ENCODE measurements around the gene CYS1.
"Not testable (repeated sequence)": the region's sequence is repeated elsewhere in the genome, so short reads cannot be mapped to it uniquely, and the experiment has no call there.

Gene CYS1

DNA sequence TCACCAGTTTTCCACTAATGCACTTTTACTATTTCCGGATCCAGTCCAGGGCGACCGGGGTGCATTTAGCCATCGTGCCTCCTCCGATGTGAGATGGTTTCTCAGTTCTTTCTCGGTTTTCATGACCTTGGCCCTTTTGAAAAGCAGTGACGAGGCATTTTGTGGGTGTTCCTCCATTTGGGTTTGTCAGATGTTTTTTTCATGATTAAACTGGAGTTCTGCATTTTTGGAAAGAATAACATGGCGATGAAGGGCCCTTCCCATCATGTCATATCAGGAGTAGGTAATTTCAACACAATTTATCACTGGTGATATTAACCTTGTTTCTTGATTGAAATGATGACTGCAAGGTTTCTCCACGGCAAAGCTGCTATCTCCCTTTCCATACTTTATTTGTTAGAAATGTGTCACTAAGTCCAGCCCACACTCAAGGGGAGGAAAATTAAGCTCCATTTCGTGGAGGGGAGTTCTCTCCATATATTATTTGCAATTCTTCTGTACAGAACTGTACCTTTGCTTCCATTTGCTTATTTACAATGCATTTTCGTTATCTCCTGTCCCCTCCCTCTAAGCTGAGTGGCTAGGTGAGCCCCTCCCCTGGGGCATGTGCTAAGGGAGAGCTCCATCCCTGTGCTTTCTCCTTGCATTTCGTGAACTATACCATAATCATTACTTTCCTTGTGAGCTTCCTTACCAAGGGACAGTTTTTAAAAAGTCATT lies 45.7 kb downstream of the CYS1 start:
- TF ChIP-seq, protein P1, sequence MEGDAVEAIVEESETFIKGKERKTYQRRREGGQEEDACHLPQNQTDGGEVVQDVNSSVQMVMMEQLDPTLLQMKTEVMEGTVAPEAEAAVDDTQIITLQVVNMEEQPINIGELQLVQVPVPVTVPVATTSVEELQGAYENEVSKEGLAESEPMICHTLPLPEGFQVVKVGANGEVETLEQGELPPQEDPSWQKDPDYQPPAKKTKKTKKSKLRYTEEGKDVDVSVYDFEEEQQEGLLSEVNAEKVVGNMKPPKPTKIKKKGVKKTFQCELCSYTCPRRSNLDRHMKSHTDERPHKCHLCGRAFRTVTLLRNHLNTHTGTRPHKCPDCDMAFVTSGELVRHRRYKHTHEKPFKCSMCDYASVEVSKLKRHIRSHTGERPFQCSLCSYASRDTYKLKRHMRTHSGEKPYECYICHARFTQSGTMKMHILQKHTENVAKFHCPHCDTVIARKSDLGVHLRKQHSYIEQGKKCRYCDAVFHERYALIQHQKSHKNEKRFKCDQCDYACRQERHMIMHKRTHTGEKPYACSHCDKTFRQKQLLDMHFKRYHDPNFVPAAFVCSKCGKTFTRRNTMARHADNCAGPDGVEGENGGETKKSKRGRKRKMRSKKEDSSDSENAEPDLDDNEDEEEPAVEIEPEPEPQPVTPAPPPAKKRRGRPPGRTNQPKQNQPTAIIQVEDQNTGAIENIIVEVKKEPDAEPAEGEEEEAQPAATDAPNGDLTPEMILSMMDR (IDR thresholded peaks at IDR 0.05; ENCODE audit: insufficient read depth, missing control alignments), result no peak
- no peak for FAIRE-seq
- DNase-seq (ENCODE audit: insufficient read length, low spot score), result no peak

DNA sequence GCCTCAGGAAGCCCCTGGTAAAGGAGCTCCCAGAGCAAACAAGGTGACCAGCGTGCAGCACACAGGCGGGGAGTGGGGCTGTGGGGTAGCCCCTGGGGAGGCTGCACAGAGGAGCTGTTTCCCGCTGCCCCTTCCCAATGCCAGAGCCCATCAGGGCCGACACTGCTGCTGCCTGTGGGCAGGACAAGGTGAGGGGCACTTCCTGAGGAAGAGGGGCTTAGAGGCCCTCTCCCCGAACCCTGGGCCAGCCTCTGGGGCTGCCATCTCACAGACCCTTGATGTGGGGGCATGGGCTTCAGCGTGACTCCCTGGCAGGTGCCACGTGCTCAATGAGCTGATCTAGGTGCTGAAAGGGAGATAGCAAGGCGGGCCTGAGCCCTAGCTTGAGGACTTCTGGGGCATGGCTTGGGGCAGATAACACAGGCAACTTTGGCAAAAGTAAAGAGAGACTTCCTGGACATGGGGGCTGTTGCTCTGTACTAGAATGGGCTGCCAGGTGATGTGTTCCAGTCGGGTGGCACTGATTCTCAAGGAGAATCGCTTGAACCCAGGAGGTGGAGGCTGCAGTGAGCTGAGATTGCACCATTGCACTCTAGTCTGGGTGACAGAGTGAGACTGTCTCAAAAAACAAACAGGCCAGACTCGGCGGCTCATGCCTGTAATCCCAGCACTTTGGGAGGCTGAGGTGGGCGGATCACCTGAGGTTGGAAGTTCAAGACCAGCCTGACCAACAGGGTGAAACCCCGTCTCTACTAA lies 46.8 kb downstream of the CYS1 start:
- DNase-seq (ENCODE audit: insufficient read length, low spot score), result no peak
- TF ChIP-seq, protein P1 (IDR thresholded peaks at IDR 0.05; ENCODE audit: insufficient read depth, missing control alignments), result no peak
- FAIRE-seq, result no peak

DNA sequence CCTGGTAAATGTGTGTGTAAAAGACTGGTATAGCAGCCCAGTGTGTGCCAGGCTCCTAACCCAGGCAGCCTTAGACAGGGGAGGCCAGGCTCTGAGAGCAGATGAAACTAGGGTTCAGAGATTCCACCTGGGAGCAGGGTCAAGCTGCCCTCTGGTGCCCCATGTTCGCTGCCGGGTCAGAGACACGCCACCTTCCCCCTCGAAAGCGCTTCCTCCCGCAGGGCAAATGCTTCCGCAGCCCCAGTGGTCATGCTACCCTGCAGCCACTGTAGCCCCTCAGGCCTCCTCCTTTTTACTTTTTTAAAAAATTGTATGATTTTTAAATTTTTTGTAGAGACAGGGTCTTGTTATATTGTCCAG lies 47.5 kb downstream of the CYS1 start:
- FAIRE-seq (no peak), DNase-seq (ENCODE audit: insufficient read length, low spot score) (no peak)
- TF ChIP-seq, protein P1 (IDR thresholded peaks at IDR 0.05; ENCODE audit: insufficient read depth, missing control alignments), result no peak

DNA sequence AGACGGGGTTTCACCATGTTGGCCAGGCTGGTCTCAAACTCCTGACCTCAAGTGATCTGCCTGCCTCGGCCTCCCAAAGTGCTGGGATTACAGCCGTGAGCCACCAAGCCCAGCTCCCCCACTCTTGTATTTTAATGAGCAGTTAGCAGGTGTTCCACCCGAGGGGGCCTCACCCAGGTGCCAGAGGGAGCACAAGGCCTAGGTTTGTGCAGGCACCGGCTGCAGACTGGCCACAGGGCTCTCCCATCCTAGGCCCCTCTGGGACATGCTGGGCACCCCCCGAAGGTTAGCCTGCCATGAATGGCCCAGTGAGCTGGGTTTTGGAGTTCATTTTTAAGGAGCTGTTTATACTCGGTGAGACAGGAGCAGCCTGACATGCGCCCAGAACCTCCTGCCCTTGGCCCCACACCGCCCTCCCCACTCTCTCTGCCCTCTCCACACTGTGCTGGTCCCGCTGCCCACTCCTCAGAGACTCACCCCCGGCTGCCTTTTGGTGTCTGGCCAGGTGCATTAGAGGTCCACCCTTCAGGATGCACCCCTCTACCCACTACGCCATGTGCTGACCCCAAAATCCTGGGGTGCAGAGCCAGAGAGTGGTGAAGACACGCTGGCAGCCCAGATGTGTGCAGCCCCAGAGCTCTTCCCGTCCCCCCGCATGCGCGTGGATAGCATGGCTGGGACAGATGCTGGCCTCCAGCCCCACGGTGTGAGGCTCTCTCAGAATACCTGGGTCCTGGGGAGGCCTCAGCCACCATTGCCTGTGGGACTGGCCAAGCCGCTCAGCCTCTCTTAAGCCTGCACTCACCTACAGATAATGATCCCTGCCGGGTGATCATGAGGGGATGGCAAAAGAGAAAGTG lies 48.1 kb downstream of the CYS1 start:
- DNase-seq (ENCODE audit: insufficient read length, low spot score) (no peak), FAIRE-seq (no peak)
- TF ChIP-seq, protein P1 (IDR thresholded peaks at IDR 0.05; ENCODE audit: insufficient read depth, missing control alignments), result no peak

DNA sequence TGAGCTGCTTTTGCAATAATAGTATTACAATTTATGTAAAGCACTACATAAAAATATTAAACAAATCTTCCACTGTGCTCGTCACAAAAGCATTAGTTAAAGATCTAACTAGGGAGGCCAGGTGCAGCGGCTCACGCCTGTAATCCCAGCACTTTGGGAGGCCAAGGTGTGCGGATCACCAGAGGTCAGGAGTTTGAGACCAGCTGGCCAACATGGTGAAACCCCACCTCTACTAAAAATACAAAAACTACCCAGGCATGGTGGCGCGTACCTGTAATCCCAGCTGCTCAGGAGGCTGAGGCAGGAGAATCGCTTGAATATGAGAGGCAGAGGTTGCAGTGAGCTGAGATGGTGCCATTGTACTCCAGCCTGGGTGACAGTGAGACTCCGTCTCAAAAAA lies 49.4 kb downstream of the CYS1 start:
- not testable (repeated sequence) for FAIRE-seq; DNase-seq (ENCODE audit: insufficient read length, low spot score)

DNA sequence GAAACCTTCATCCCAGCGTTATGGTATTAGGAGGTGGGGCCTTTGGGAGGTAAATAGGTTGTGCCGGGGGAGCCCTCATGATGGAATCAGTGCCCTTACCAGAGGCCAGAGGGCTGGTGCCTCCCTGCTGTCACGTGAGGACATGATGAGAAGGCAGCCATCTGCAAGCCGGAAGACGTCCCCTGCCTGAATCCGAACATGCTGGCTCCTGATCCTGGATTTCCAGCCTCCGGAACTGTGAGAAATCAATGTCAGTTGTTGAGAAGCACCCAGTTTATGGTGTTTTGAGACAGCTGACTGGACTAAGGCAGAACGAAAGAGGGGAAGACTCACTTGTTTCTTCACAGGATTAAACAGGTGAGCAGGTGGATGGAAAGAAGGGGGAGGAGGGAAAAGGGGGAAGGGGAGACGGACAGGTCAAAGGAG lies 49.9 kb downstream of the CYS1 start:
- no peak for FAIRE-seq
- TF ChIP-seq, protein P1 (IDR thresholded peaks at IDR 0.05; ENCODE audit: insufficient read depth, missing control alignments), result no peak
- no peak for DNase-seq (ENCODE audit: insufficient read length, low spot score)

DNA sequence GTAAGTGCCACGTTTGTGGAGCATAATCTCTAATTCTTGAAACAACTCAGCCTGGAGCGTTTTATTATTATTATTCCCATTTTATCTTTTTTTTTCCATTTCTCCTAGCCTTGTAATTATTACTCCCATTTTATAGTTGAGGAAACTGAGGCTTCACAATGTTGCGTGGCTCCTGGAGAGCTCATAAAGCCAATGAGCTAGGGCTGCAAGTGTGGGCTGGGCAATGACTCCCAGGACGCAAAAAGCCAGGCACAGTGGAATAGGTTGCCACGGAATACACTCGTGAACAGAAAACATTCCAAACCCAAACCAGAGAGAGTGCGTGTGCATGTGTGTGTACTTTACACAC lies 50.4 kb downstream of the CYS1 start:
- DNase-seq (ENCODE audit: insufficient read length, low spot score) (no peak), FAIRE-seq (no peak)
- TF ChIP-seq, protein P1 (IDR thresholded peaks at IDR 0.05; ENCODE audit: insufficient read depth, missing control alignments), result no peak

Data from D721Med (cell line).